Peyer's patch (tissue), 4 donors: ENCODE results near the gene MIEF2.

ENCODE experiments used
- POLR2A ChIP-seq, 2 donors: fragments of 450-650 bp; IDR thresholded peaks; one replicate each; pipeline ENCODE4 v1.5.1; 2017; ENCODE audit warnings: antibody characterized with exemption in 2 of 2, mild to moderate bottlenecking in 2 of 2, moderate library complexity in 2 of 2
- TF ChIP-seq, protein P1 (sequence below), 6 experiments: fragments of 450-650 bp in 4 of 6; fragments of 200-600 bp in 2 of 6; sonication (generic) in 1 of 6; IDR thresholded peaks; one replicate each; pipeline ENCODE4 v1.5.1; 2017 to 2019; ENCODE audit warnings: antibody characterized with exemption in 6 of 6, mild to moderate bottlenecking in 3 of 6, moderate library complexity in 1 of 6

DNA sequence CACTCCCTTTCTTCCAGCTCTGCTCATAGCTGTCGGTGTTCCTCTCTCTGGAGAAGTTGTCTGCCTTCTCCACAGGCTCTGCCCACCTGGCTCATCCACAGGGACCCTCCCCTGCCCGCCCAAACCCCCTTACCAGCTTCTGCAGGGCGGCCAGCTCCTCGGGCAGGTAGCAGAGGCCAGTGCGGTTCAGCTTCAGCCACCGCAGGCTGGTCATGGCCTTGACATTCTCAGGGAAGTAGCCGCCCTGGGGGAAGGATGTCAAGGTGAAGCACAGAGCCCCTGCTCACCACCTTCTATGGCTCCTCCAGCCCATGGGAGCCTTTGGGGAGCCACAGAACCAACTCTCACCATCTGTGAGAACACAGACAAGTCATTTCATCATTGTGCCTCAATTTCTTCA lies 3.7 kb upstream of the MIEF2 start:
- TF ChIP-seq, protein P1, sequence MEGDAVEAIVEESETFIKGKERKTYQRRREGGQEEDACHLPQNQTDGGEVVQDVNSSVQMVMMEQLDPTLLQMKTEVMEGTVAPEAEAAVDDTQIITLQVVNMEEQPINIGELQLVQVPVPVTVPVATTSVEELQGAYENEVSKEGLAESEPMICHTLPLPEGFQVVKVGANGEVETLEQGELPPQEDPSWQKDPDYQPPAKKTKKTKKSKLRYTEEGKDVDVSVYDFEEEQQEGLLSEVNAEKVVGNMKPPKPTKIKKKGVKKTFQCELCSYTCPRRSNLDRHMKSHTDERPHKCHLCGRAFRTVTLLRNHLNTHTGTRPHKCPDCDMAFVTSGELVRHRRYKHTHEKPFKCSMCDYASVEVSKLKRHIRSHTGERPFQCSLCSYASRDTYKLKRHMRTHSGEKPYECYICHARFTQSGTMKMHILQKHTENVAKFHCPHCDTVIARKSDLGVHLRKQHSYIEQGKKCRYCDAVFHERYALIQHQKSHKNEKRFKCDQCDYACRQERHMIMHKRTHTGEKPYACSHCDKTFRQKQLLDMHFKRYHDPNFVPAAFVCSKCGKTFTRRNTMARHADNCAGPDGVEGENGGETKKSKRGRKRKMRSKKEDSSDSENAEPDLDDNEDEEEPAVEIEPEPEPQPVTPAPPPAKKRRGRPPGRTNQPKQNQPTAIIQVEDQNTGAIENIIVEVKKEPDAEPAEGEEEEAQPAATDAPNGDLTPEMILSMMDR (IDR thresholded peaks at IDR 0.05): no peak
- TF ChIP-seq POLR2A (IDR thresholded peaks at IDR 0.05): no peak
